Fibroblast of skin of right quadriceps (primary cell): ENCODE results near the gene MTIF3.
"Not testable (repeated sequence)": the region's sequence is repeated elsewhere in the genome, so short reads cannot be mapped to it uniquely, and the experiment has no call there.

Source experiments
- DNase-seq: peaks from one replicate; pipeline ENCODE4 v3.0.0-alpha.2; 2013

Gene MTIF3

DNA sequence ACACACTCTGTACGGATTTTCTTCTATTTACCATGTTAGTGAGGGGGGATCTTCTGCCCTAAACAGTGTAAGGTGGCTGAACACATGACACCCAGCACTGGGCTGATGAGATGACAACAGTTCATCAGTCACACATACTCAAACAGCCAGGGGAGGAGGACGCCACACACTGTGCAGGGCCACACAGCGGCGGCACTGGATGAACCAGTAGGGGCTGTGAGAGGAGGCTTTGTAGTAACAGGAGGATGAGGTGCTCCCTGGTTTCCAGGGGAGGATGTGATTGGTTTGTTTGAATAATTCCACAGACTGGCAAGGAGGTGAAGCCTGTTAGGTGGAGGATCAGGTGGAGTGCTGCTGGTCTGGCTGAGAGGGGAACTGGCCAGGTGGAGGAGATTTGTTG, 42.3 kb downstream of the MTIF3 start:
- no peak for DNase-seq

DNA sequence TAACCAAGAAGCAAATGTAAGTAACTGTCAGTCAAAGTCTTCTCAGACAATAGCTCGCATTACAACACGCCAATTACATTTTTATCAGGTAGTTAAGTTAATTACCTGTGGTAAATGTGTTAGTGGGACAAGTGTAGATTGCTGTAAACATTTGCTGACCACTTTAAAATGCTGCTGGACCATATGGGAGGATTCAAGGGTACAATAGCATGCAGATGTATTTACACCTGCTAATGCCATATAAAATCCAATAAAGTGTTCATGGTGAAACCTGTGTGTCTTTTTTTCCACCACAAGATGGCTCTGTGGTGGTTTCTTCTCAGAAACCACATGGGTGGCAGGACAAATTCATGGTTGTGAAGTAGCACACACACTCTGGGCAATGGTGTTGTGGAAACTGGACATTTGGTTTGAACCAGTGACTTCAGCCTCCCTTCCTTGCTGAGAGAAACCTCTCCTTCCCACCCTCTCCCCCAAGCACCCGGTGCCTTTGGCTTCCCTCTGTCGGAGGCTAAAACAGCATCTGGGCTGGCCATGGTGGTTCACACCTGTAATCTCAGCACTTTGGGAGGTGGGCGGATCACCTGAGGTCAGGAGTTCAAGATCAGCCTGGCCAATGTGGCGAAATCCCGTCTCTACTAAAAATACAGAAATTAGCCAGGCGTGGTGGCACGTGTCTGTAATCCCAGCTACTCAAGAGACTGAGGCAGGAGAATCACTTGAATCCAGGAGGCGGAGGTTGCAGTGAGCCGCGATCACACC, 44.0 kb downstream of the MTIF3 start:
- DNase-seq: peak; percentile 16

DNA sequence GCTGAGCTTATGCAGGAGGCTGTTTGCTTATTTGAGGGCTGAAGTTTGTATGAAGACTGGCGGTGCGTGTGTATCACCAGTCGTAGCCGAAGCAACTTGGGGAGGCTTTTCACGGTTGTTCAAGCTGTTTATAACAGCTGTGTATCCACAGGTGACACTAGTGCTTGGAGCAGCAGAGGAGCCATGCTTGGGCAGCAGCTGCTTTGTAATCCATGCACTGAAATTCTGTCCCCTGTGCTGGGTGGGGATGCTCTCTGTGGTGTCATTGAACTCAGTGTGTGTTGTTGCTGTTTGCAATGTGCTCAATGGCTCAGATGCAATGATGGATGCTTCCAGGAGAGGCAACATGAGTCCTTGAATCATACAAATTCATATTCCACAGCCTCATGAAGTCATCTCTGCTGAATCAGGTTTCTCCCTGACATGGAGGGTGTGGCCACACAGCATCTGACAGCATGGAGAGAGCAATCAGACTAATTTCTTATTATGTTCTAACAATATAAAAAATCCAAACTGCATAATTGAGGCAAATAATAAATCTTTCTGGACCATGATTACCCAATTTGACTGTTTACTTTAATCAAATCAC, 44.7 kb downstream of the MTIF3 start:
- no peak for DNase-seq

DNA sequence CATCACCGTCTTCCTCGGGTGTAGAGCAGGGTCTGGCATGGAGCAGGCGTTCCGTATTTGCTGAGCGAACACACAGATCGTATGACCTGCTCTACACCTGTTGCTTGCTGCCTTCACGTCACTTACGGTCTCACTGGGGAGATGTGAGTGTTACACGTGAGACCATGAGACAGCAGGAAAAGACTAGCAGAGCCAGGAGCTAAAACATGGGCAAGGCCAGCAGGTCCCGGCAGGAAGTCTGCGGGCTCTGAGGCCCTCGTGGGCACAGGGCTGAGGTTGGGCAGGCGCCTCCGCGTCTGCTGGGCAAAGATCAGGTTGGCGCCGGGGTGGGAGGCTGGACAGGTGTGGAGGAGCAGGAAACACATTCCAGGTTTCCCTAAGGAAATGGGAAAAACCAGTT, 45.7 kb downstream of the MTIF3 start:
- DNase-seq: no peak

DNA sequence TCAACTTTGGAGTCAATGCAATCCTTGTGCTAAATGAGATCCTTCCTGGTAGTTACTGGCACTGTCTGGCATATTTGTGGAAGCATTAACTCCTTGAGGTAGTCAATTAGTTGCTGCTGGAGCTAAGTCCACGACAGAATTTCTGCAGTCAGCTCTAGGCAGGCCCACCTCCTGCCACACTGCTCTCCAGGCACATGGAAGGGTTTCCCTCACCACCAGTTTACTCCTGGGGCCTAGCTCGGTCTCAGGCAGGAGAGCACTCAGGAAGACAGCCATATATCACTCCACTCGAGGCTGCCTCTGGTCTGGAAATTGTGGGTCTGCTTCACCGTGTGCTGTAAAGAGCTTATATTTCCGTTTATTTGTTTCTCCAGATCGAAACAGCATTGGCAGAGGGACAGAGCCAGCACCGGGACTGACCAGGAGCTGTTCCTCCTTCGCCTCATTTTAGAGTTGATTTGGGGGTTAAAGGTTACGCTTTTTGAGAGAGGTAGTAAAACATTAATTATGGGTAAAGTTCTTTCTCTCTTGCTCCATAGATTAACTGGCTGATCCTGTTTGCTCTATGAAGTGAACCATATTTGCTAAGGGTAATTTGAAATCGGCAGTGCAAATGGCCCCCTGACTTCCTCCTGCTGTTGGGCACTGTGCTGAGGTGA, 46.5 kb downstream of the MTIF3 start:
- no peak for DNase-seq

DNA sequence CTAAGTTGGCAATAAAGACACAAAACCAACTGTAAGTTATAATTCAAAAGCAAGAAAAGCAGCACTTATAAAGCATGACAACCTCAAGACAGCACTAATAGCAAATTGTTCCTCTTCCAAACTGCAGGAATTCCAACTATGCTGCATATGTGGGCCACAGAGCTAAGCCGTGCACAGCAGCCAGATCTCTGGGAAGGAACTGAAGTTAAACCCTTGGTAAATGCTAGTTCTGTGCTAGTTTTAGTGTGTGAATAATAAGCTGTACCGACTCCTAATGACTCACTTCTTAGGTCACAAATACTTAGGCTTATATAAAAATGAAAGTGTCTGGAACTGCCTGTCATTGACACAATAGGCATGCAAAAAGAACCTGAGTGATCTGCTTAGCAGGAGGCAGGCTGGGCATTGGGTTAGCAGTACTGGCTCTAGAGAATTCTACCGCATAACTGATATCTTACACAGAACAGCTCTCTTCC, 47.1 kb downstream of the MTIF3 start:
- peak; percentile 84 for DNase-seq

DNA sequence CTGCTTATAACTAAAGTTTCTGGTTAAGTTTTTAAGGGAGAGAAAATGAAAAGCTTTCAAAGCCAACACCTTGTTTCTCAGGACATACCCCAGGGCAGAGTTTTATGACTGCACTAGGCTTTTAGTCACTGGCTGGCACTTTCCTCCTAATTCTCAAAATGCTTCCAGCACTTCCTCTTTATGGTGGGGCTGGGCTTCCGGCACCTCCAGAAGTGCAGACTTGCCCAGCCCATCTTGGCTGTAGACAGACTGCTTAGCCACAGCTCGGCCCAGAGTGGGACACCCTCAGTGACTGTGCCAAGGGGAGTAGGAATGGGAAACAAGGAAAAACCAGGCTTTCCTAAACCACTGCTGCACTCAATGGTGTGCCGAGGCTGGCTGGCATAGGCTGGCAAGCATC, 49.2 kb downstream of the MTIF3 start:
- DNase-seq: no peak

DNA sequence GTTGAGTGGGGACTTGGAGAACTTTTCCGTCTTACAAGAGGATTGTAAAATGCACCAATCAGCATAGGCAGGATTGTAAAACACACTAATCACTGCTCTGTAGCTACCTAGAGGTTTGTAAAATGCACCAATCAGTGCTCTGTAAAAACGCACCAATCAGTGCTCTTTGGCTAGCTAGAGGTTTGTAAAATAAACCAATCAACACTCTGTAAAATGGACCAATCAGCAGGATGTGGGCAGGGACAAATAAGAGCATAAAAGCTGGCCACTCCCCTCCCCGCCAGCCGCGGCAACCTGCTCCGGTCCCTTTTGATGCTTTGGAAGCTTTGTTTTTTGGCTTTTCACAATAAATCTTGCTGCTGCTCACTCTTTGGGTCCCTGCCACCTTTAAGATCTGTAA, 50.0 kb downstream of the MTIF3 start:
- DNase-seq: not testable (repeated sequence)

DNA sequence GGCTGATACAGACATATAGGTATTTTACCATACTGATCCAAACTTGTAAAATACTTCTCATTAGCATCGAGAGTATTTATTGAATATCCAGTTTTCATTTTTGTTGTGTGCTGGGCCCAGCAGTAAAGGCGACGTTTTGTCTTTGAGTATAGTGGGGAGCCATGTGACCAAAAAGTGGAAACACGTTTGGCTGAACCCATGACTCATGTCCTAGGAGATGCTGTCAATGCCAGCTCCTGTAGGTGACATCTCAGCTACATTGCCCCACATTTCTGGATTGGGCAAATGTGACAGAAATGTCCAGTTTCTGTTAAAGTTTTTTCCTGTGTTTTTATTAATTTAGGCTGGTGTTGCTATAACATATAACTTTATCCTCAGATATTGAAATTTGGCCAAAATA, 52.0 kb downstream of the MTIF3 start:
- no peak for DNase-seq

DNA sequence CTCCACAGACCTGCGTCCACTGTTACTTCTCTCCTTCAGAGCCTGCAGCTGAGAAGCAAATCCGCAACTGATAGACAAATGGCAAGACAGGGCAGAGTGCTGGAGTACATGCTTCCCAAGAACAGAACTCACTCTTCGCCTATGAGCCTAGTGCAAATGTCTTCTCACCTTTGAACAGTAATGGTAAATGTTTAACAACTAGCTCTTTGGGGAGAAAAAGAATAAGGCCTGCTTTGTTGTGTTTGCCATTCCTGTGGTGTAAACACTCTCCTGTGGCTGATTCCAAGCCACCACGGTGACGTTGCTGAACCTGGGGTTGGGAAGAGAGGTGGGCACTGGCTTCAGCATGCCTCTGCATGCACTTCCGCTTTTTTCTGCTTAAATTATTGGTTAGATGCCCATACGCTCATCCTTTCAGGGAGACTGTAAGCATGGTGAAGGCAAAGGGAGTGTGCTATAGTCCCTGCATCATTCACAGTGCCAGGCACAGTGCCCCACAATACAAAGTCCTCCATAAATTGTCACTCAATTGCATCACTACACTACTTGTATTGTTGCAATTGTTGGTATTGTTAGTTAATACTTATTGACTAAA, 54.0 kb downstream of the MTIF3 start:
- DNase-seq: no peak

DNA sequence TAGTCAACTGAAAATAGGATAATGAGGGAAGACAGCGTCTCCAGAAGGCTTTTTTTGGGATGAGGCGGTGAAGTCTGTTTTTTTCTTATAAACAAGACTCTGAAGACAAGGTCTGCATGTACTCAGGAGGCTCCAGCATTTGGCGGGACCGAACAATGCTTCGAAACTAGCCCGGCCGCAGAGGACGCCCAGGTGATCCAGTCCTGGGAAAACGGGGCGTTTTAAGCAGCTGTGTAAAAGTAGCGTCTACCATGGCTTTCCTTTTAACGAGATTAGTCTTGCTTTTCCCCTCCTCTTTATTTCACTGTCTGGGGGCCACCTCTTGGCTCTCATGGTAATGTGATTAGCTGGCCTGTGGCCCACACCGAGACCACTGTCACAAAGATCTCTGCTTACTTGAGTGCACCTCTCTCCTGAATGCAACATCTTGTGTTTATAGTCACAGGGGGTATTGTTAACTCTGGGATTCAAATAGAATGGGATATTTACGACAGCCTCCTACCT, 55.3 kb downstream of the MTIF3 start:
- no peak for DNase-seq

DNA sequence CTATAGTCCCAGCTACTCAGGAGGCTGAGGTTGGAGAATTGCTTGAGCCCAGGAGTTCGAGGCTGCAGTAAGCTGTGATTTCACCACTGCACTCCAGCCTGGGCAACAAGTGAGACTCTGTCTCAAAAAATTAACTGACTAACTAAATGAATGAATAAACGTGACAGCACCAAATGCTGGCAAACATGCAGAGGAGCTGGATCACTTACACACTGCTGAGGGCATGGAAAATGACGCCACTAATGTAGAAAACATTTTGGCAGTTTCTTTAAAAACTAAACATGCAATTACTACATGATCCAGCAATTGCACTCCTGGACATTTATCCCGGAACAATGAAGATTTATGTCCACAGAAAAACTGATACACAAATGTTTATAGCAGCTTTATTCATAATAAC, 57.3 kb downstream of the MTIF3 start:
- no peak for DNase-seq

DNA sequence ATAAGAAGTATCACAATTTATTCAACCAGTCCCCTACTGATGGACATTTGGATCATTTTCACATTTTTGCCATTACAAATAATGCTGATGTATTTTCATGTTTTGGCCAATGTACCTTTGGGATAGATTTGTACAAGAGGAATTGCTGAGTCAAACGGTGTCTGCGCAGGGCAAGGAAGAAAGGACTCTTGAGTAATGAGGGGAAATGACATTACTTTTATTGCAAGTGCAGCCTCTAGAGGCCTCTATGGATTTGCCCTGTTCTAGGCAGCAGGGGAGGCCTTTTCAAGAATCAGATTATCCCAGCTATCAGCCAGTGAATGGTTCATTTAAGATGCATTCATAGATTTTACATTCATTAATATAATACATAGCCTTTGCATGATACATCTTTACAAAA, 58.9 kb downstream of the MTIF3 start:
- DNase-seq: no peak

DNA sequence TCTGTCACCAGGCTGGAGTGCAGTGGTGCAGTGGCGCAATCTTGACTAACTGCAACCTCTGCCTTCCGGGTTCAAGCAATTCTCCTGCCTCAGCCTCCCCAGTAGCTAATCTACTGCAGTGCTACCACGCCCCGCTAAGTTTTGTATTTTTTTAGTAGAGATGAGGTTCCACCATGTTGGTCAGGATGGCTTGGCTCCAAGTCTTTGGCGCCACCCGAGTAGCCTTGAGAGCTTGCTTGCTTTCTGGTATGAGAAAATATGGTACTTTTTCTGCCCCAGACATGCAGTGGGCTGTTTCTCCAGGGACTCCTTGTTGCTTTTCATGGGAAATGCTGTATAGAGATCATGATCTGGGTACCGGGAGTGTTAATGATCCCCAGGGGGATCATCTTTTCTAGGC, 60.5 kb downstream of the MTIF3 start:
- no peak for DNase-seq

DNA sequence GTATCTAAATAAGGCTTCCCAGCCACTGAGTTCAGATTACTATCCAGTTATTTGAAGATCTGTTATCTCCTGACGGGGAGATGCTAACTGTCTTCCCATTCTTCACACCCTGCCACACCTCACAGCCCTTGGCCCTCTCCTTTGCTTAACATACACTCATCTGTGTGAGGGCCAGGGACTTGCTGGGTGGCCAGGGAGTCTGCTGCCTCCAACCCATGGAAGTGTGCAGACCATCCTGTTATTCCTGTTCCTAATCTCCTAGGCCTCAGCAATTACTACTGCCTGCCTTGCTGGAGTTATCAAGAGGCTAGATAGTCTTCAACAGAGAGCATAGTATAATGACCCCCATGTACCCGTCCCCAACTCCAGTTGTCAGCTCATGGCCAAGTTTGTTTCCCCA, 62.1 kb downstream of the MTIF3 start:
- DNase-seq: no peak
